ENCODE measurements around the gene EEF1A2. TPM values are rescaled to one million over a fixed set of nuclear protein-coding genes. Genes with fewer than 3 reads are reported as not detected.

The EEF1A2 gene
- total RNA-seq, 4 donors from 2014 or later = 0.75 to 5.0 (median 3.3) TPM

DNA sequence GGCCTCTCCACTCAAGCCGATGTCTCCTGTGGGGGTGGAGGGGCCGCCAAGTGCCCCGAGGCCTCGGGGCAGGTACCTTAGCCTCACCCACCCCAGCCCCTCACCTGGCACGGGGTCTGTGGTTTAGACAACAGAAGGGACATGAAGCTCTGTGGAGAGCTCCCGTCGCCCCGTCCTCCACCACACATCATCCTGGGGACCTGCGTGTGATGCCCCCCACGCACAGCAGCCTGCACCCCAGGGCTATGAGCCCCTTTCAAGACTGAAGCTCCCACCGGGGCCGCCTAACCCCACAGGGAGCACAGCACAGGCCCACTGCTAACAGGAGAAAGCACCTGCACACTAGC is 34.6 kb downstream of the EEF1A2 start:
- in situ Hi-C loops (cut with MboI; ENCODE audit: low pct_ligation_motif_present in 1 of 4, low pct_unique_long_range_greater_than_20kb in 1 of 4, low sequenced_read_pairs in 3 of 4) (no loop called here), intact Hi-C loops (cut with DNase I; ENCODE audit: low total_unique reads) (no loop called here)
- no peaks in the 10 kb centered on the region for H3K9me3 ChIP-seq
- H3K4me3 ChIP-seq = no peak overlapping the region
- TF ChIP-seq EP300 (IDR thresholded peaks at IDR 0.05; ENCODE audit: low read depth) (no peak), POLR2A (IDR thresholded peaks at IDR 0.05) (no peak), CTCF (IDR thresholded peaks at IDR 0.05) (no peak), POLR2AphosphoS5 (IDR thresholded peaks at IDR 0.05) (no peak)
- H3K36me3 ChIP-seq = no peaks in the 10 kb centered on the region
- H3K27ac ChIP-seq = no peak overlapping the region
- peaks cover 61% of the 10 kb centered on the region for H3K27me3 ChIP-seq
- H3K4me1 ChIP-seq = no peaks in the 10 kb centered on the region
- 71% methylated on average over 11 of the region's 12 CpGs; no CpG with 5 or more reads in 1 of the 2 donors for WGBS, 2 donors (ENCODE audit: low coverage in 1 of 2)
- no peak for DNase-seq

- H3K4me1 ChIP-seq = no peaks in the 10 kb centered on the region
- no peaks in the 10 kb centered on the region for H3K36me3 ChIP-seq
- no peak overlapping the region for H3K27ac ChIP-seq
- no peak for DNase-seq
- WGBS, 2 donors (ENCODE audit: low coverage in 1 of 2) = 53% methylated on average over 22 of the region's 22 CpGs; no CpG with 5 or more reads in 1 of the 2 donors
- peaks cover 56% of the 10 kb centered on the region for H3K27me3 ChIP-seq
- in situ Hi-C loops (cut with MboI; ENCODE audit: low pct_ligation_motif_present in 1 of 4, low pct_unique_long_range_greater_than_20kb in 1 of 4, low sequenced_read_pairs in 3 of 4) (no loop called here), intact Hi-C loops (cut with DNase I; ENCODE audit: low total_unique reads) (no loop called here)
- TF ChIP-seq POLR2A (IDR thresholded peaks at IDR 0.05) (no peak), POLR2AphosphoS5 (IDR thresholded peaks at IDR 0.05) (no peak), CTCF (IDR thresholded peaks at IDR 0.05) (no peak), EP300 (IDR thresholded peaks at IDR 0.05; ENCODE audit: low read depth) (no peak)
- H3K4me3 ChIP-seq = no peak overlapping the region
- no peaks in the 10 kb centered on the region for H3K9me3 ChIP-seq
Observed at GRCh38 chr20:63463400-63464288, 35.2 kb downstream of the EEF1A2 start.

DNA sequence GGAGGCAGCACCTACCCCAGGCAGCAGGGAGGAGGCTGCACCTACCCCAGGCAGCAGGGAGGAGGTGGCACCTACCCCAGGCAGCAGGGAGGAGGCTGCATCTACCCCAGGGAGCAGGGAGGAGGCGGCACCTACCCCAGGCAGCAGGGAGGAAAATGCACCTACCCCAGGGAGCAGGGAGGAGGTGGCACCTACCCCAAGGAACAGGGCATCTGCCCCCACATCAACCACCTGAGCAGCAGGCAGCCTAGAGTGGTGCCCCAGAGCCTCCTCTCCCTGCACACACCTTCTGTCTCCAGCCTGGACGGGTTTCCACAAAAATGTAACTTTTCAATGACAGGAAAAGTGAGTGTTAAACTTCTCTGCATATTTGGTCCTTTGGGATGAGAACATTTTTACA is 36.6 kb downstream of the EEF1A2 start:
- TF ChIP-seq POLR2A (IDR thresholded peaks at IDR 0.05) (no peak), CTCF (IDR thresholded peaks at IDR 0.05) (no peak), POLR2AphosphoS5 (IDR thresholded peaks at IDR 0.05) (no peak)
- in situ Hi-C loops (cut with MboI; ENCODE audit: low pct_ligation_motif_present in 1 of 4, low pct_unique_long_range_greater_than_20kb in 1 of 4, low sequenced_read_pairs in 3 of 4) = no loop called here
- Histone ChIP-seq H3K27me3 (peaks cover 67% of the 10 kb centered on the region), H3K4me1 (no peaks in the 10 kb centered on the region), H3K36me3 (no peaks in the 10 kb centered on the region), H3K4me3 (no peak overlapping the region), H3K9me3 (no peaks in the 10 kb centered on the region), H3K27ac (no peak overlapping the region)
- WGBS, 2 donors (ENCODE audit: low coverage in 1 of 2) = 44% methylated on average over 2 of the region's 2 CpGs; no CpG with 5 or more reads in 1 of the 2 donors
- no peak for DNase-seq
- intact Hi-C loops (cut with DNase I; ENCODE audit: low total_unique reads) = no loop called here

GRCh38 chr20:63461104-63461763 is 37.6 kb downstream of the EEF1A2 start:
- WGBS, 2 donors (ENCODE audit: low coverage in 1 of 2) = 31% methylated on average over 21 of the region's 22 CpGs; no CpG with 5 or more reads in 1 of the 2 donors
- H3K27me3 ChIP-seq = peaks cover 78% of the 10 kb centered on the region

More at GRCh38 chr20:63461104-63461763, 37.6 kb downstream of the EEF1A2 start:
- in situ Hi-C loops (cut with MboI; ENCODE audit: low pct_ligation_motif_present in 1 of 4, low pct_unique_long_range_greater_than_20kb in 1 of 4, low sequenced_read_pairs in 3 of 4) (no loop called here), intact Hi-C loops (cut with DNase I; ENCODE audit: low total_unique reads) (no loop called here)
- DNase-seq = no peak
- H3K36me3 ChIP-seq = no peaks in the 10 kb centered on the region
- no peak for TF ChIP-seq POLR2A (IDR thresholded peaks at IDR 0.05)
- no peak for TF ChIP-seq EP300 (IDR thresholded peaks at IDR 0.05; ENCODE audit: low read depth)
- no peak for TF ChIP-seq POLR2AphosphoS5 (IDR thresholded peaks at IDR 0.05)
- TF ChIP-seq CTCF (IDR thresholded peaks at IDR 0.05) = no peak
- no peaks in the 10 kb centered on the region for H3K9me3 ChIP-seq
- no peak overlapping the region for H3K27ac ChIP-seq
- no peak overlapping the region for H3K4me3 ChIP-seq
- no peaks in the 10 kb centered on the region for H3K4me1 ChIP-seq

Data from transverse colon (tissue), 4 donors.